ENCODE results near the gene RAB21.

DNA sequence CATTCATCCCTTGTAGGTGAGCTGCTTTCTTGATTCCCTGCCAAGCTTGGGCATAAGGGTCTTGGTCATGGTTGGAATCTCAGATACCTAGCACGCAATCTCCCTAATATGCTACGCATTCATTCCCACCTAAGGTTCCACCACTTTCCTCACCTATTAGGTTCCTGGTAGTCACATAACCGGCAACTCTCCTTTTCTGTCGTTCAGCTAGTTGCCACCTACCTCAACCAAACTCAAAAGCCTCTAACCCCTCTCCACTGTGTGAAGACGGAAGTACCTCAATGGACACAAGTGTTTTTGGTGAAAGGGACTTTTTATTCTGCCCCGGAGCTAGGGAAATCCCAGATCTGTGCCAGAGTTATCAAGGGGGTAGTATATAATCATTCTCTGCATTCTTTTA, 83.6 kb downstream of the RAB21 start:
- no peak for TF ChIP-seq EZH2 (IDR thresholded peaks at IDR 0.05; ENCODE audit: insufficient read depth, poor library complexity, severe bottlenecking)
- TF ChIP-seq EZH2phosphoT487 (IDR thresholded peaks at IDR 0.05; ENCODE audit: insufficient read depth, low read depth): no peak
